IPS-18a (cell line): ENCODE measurements around the gene ENOX1.

ENCODE experiments used
- H3K27ac ChIP-seq: one replicate; pipeline ENCODE4 v1.5.1; 2013; ENCODE audit warnings: low read length
- H3K27me3 ChIP-seq: one replicate; pipeline ENCODE4 v1.6.1; 2013; ENCODE audit warnings: mild to moderate bottlenecking, low read length; ENCODE audit not compliant: control insufficient read depth, insufficient read depth
- H3K36me3 ChIP-seq: one replicate; pipeline ENCODE4 v1.6.1; 2013; ENCODE audit warnings: low read depth, low read length; ENCODE audit not compliant: control insufficient read depth
- H3K4me1 ChIP-seq: one replicate; pipeline ENCODE4 v1.6.1; 2013; ENCODE audit warnings: low read depth, low read length; ENCODE audit not compliant: control insufficient read depth
- H3K4me3 ChIP-seq: one replicate; pipeline ENCODE4 v1.5.1; 2013; ENCODE audit warnings: low read length
- H3K9ac ChIP-seq: one replicate; pipeline ENCODE4 v1.6.1; 2013; ENCODE audit warnings: mild to moderate bottlenecking, low read length, moderate library complexity
- H3K9me3 ChIP-seq: one replicate; pipeline ENCODE4 v1.6.1; 2013; ENCODE audit warnings: low read depth, low read length; ENCODE audit not compliant: control insufficient read depth

ENOX1 gene

DNA sequence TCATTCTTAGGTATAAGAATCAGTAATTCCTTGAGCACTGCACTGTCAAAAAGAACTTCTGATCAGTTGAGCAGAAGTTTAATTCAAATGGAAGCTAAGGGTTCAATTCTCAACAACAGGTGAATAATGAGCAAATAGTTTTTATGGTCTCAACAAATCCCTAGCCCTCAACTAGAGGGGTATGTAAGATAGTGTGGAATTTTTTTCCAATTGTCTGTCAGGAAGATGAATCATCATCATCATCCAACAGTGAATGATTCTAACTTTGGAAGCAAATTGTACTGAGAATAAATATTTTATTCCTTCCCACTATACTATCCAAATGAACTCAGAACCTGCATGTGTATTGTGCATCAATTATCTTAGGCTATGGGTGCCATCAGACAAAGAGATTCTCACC is 372.7 kb downstream of the ENOX1 start:
- Histone ChIP-seq H3K4me3 (no peak overlapping the region), H3K36me3 (no peaks in the 10 kb centered on the region), H3K27me3 (no peaks in the 10 kb centered on the region), H3K4me1 (no peaks in the 10 kb centered on the region), H3K9me3 (no peaks in the 10 kb centered on the region), H3K27ac (no peak overlapping the region), H3K9ac (no peak overlapping the region)

DNA sequence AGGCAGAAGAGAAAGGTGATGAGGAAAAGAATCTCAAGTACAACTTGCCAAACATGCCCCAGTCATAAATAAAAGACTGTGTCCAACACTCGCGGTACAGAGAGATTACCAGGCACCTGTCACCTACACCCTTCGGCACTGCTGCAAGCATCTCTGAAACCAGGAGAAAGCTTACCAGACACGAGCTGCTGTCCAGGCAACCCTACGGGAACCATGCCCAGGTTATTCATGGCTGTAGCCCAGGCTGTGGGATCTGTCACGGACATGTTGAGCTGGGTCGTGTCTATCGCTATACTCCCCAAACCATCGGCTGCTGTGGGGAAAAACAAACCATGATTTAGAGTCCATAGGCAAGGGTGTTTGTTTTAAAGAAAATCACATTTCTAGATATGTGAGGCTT is 375.0 kb downstream of the ENOX1 start:
- Histone ChIP-seq H3K9ac (no peak overlapping the region), H3K4me3 (no peak overlapping the region), H3K27ac (no peak overlapping the region), H3K27me3 (no peaks in the 10 kb centered on the region), H3K9me3 (no peaks in the 10 kb centered on the region), H3K36me3 (no peaks in the 10 kb centered on the region), H3K4me1 (no peaks in the 10 kb centered on the region)

DNA sequence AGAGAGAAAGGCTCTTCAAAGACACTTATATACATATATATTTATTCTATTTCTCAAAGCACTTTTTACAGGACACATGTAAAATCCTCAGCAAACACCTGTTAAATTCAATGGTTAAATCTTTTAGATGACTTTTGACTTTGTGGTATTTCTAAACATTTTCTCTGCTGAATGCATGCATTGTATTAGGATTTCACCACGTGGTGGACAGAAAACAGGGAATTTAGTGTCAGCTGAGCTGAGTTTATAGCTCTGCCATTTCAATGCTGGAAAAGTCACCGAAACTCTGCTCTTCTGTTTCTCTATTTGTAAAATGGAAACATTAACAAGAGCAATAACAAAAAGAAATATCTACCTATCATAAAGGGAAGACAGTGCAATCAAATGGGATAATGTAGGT is 375.6 kb downstream of the ENOX1 start:
- Histone ChIP-seq H3K9me3 (no peaks in the 10 kb centered on the region), H3K36me3 (no peaks in the 10 kb centered on the region), H3K4me1 (no peaks in the 10 kb centered on the region), H3K4me3 (no peak overlapping the region), H3K9ac (no peak overlapping the region), H3K27ac (no peak overlapping the region), H3K27me3 (no peaks in the 10 kb centered on the region)

DNA sequence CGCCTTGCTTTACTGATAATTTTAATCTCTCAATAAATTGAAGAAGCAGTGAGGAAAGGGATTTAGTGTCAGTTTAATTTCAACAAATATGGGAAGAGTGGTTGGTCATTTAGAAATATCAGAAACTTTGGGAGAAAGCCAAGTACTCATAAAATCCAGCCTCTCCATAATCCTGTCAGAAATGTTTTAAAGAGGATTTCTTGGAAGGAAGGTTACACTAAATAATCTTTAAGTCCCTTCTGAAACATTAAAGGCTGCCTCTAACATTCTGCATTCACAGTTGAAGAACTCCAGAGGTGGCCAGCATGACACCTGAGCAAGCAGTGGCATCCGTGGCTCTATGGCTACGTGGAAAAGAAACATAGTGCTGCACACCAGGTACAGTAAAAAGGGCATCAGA is 378.5 kb downstream of the ENOX1 start:
- Histone ChIP-seq H3K27me3 (no peaks in the 10 kb centered on the region), H3K9me3 (no peaks in the 10 kb centered on the region), H3K36me3 (no peaks in the 10 kb centered on the region), H3K9ac (no peak overlapping the region), H3K4me1 (no peaks in the 10 kb centered on the region), H3K27ac (no peak overlapping the region), H3K4me3 (no peak overlapping the region)

DNA sequence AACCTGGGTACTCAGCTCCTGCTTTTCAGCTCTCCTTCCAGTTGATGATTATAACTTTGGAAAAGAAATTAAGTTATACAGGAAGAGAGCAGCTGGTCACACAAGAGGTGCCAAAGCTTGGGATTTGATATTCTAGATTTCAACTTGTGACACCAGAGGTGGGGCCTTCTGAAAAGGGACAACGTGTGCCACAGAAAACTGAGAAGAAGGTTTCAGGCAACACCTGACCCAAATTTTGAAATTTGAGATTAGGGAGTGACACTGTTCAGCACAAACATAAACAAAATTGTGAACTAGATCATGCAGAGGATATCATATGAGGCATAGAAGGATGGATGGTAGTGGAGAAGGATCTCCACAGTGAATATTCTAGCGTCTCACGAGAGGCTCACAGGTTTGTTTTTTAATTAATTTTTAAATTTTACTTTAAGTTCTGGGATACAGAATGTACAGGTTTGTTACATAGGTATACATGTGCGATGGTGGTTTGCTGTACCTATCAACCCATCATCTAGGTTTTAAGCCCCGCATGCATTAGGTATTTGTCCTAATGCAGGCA is 379.7 kb downstream of the ENOX1 start:
- no peaks in the 10 kb centered on the region for H3K27me3 ChIP-seq

DNA sequence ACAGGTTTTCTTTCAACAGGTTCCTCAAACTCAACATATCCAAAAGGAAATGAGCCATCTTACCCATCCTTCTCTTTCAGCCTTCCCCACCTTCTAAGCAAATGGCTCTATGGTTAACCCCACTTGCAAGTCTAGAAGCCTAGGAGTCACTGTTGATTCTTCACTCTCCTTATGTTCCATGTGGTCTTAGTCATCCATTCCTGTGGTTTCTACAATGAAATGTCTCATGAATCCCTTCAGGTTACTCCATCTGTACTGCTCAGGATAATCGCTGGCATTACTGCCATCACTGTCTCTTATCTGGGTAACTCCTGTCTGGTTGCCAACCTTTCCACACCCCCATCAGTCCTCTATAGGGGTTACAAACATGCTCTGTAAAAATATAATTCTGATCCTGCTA is 381.3 kb downstream of the ENOX1 start:
- no peaks in the 10 kb centered on the region for H3K27me3 ChIP-seq
- no peak overlapping the region for H3K27ac ChIP-seq
- H3K4me3 ChIP-seq: no peak overlapping the region
- no peak overlapping the region for H3K9ac ChIP-seq
- H3K4me1 ChIP-seq: no peaks in the 10 kb centered on the region
- H3K9me3 ChIP-seq: no peaks in the 10 kb centered on the region
- H3K36me3 ChIP-seq: no peaks in the 10 kb centered on the region

More for the DNA sequence above, 379.7 kb downstream of the ENOX1 start:
- H3K4me3 ChIP-seq: no peak overlapping the region
- no peaks in the 10 kb centered on the region for H3K36me3 ChIP-seq
- no peak overlapping the region for H3K27ac ChIP-seq
- no peaks in the 10 kb centered on the region for H3K9me3 ChIP-seq
- H3K9ac ChIP-seq: no peak overlapping the region
- no peaks in the 10 kb centered on the region for H3K4me1 ChIP-seq

DNA sequence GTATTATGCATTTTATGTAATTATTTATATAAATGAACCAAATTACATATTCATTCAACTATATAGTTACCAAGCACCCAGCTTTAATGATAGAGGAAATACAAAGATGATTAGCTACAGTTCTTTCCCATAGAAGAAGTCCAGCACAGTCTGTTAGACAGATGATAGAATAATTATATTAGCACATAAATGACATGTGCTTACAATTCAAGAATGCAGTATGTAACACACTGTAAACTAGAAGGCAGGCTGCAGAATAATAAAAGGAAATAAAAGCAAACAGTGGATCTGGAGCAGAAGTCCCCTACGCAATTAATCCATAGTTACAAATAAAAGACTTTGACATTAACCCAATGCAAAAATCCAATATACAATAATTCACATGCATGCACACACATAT is 384.4 kb downstream of the ENOX1 start:
- H3K9me3 ChIP-seq: no peaks in the 10 kb centered on the region
- H3K27me3 ChIP-seq: no peaks in the 10 kb centered on the region
- no peak overlapping the region for H3K27ac ChIP-seq
- H3K4me1 ChIP-seq: no peaks in the 10 kb centered on the region
- no peaks in the 10 kb centered on the region for H3K36me3 ChIP-seq
- H3K9ac ChIP-seq: no peak overlapping the region
- no peak overlapping the region for H3K4me3 ChIP-seq

DNA sequence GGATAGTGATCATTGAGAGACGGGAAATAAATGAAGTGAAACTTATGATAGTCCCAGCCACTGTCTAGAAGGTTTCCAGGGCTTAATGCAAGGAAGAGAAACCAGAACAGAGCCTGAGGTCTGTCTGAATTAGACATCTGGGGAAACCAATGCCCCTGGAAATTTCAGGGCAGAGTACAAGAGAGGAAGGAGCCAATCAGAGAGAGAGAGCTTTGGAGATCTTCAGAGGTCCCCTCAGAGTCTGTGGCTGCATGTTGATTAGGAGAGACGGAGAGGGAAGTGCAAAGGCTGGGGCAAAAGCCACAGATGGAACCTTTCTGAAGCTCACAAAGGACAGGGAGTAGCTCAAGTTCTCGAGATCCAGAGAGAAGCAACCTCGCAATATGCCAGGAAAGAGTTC is 385.4 kb downstream of the ENOX1 start:
- Histone ChIP-seq H3K9ac (no peak overlapping the region), H3K9me3 (no peaks in the 10 kb centered on the region), H3K36me3 (no peaks in the 10 kb centered on the region), H3K27ac (no peak overlapping the region), H3K4me1 (no peaks in the 10 kb centered on the region), H3K4me3 (no peak overlapping the region), H3K27me3 (no peaks in the 10 kb centered on the region)

DNA sequence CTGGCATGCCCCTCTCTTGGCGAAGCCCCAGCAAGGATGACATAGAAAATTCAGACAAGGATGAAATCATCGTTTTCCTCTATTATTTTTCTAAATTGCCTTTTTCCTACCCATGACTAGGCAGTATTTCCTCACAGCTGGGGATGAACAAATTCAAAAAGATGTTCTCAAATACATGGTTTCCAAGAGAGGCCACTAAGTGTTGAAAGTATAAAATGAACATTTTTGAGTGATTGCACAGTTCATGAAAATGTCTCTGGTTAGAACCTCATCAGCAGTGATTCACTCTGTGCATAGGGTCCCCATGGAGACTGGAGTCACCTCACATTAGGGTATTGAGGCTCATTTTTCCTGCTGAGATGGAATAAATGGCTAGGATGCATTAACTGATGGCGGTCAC is 389.7 kb downstream of the ENOX1 start:
- Histone ChIP-seq H3K9me3 (no peaks in the 10 kb centered on the region), H3K36me3 (no peaks in the 10 kb centered on the region), H3K9ac (no peak overlapping the region), H3K27me3 (no peaks in the 10 kb centered on the region), H3K27ac (no peak overlapping the region), H3K4me1 (no peaks in the 10 kb centered on the region), H3K4me3 (no peak overlapping the region)

DNA sequence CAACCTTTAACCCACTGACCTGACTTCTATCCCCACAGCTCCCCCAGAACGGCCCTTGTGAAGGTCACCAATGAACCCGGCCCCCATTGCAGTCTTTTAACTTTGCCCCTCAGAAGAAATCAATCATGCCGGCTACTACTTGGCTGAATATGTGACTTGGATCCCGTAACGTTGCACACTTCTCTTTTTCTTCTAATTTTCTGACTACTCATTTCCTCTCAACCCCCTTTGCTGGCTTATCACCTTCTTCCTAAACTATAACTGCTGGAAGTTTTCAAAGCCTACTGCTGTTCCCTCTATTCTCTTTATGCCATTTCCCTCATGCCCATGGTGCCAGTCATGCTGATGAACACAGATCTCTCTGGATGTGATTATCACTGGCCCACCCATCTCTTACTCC is 395.7 kb downstream of the ENOX1 start:
- Histone ChIP-seq H3K27me3 (no peaks in the 10 kb centered on the region), H3K27ac (no peak overlapping the region), H3K9me3 (no peaks in the 10 kb centered on the region), H3K36me3 (no peaks in the 10 kb centered on the region), H3K9ac (no peak overlapping the region), H3K4me1 (peaks cover 3% of the 10 kb centered on the region), H3K4me3 (no peak overlapping the region)

DNA sequence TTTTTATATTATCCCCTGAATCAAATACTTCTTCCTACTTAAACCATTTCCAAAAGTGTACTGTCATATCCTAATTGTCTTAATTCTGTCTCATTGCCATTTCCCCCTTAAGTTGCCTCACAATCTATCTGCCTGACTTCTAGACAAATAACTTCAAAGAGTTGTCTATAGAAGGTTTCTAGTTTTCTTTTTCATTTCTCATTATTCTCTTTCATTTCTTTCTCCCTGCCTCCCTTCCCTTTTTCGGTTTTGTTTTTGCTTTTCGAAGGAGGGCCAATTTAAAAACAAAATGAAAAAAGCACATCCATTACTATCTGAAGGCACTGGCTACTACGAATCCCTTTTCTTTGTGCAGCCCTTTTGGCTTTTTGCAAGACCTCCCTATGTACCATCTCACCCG is 396.2 kb downstream of the ENOX1 start:
- no peaks in the 10 kb centered on the region for H3K27me3 ChIP-seq
- no peak overlapping the region for H3K9ac ChIP-seq
- no peaks in the 10 kb centered on the region for H3K36me3 ChIP-seq
- no peak overlapping the region for H3K4me3 ChIP-seq
- no peak overlapping the region for H3K27ac ChIP-seq
- no peaks in the 10 kb centered on the region for H3K9me3 ChIP-seq
- peaks cover 3% of the 10 kb centered on the region for H3K4me1 ChIP-seq

DNA sequence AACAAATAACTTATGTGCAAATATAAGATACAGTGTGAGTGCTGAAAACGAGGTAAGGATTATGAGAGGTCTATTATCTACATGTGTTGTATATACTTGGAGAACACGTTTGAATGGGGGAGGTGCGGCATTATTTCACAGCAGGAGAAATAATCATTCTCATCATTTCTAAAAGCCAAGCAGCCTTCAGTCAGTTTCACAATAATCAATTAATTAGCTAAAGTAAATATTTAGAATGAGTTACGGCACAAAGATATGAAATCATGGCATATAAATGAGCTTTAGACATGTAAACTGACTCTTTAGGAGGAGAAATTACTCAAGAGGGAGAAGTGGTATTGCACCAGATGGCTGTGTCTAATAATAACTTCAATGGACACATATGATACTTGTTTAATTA is 396.8 kb downstream of the ENOX1 start:
- no peak overlapping the region for H3K27ac ChIP-seq
- H3K9ac ChIP-seq: no peak overlapping the region
- no peaks in the 10 kb centered on the region for H3K27me3 ChIP-seq

More for the DNA sequence above, 396.8 kb downstream of the ENOX1 start:
- H3K9me3 ChIP-seq: no peaks in the 10 kb centered on the region
- H3K4me1 ChIP-seq: peaks cover 3% of the 10 kb centered on the region
- H3K36me3 ChIP-seq: no peaks in the 10 kb centered on the region
- H3K4me3 ChIP-seq: no peak overlapping the region
